ENCODE data around the gene RABGAP1L.

- TF ChIP-seq POLR2AphosphoS5 (IDR thresholded peaks at IDR 0.05; ENCODE audit: insufficient read depth, low read depth, low read length) (no peak), CTCF (IDR thresholded peaks at IDR 0.05; ENCODE audit: extremely low read depth in 1 of 2, insufficient read depth in 1 of 2, low read depth in 1 of 2, low read length in 2 of 2) (no peak), GATA2 (IDR thresholded peaks at IDR 0.05; ENCODE audit: insufficient read depth, insufficient read length, low read depth, low read length) (no peak)
These were observed 536.9 kb downstream of the RABGAP1L start for GRCh38 chr1:174696026-174696821.

Data from endothelial cell of umbilical vein (primary cell).